ENCODE data around the gene NPHP4. TPM values are rescaled to one million over a fixed set of nuclear protein-coding genes. Genes with fewer than 3 reads are reported as not detected.

The NPHP4 gene
- polyA plus RNA-seq, 1 donor (not counting 4 experiments of a cell fraction or from before 2014, with no cell fraction given): 3.7 TPM

DNA sequence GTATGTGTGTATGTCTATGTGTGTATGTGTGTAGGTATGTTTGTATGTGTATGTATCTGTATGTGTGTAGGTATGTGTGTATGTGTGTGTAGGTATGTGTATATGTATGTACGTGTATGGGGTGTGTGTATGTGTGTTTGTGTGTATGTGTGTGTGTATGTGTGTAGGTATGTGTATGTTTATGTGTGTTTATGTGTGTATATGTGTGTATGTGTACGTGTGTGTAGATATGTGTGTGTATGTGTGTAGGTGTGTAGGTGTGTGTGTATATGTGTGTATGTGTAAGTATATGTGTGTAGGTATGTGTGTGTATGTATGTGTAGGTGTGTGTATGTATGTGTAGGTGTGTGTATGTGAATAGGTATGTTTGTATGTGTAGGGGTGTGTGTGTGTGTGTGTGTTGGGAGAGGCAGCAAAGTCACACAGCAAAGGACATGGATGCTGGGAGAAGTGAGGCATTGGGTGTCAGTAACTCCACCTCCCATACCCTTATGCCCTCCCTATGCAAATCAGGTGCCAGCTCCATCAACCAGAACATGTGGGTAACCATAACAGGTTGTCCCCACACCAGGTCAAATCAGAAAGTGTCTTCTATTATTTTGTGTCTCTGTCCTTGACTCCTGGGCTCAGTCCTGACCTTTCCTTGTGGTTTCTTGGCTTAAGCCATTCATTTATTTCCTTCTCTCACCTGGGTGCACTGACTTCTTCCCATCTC lies 38.5 kb upstream of the NPHP4 start:
- Histone ChIP-seq H3K9me3 (ENCODE audit: control insufficient read depth, low read depth, low read length) (no peaks in the 10 kb centered on the region), H3K36me3 (ENCODE audit: control insufficient read depth in 2 of 2, extremely low read depth in 1 of 2, insufficient read depth in 2 of 2, low read length in 2 of 2) (no peaks in the 10 kb centered on the region), H2AFZ (ENCODE audit: control insufficient read depth, low read length) (no peak overlapping the region), H3K79me2 (ENCODE audit: control insufficient read depth, insufficient read depth, low read length) (no peaks in the 10 kb centered on the region), H3K9me1 (ENCODE audit: control insufficient read depth, extremely low read depth, insufficient read depth, low read length) (no peaks in the 10 kb centered on the region), H3K4me3 (ENCODE audit: control insufficient read depth in 2 of 3, extremely low read depth in 1 of 3, insufficient read depth in 2 of 3, low read depth in 1 of 3, low read length in 3 of 3) (no peak overlapping the region), H4K20me1 (ENCODE audit: control insufficient read depth, extremely low read depth, insufficient read depth, low read length) (peaks cover 4% of the 10 kb centered on the region), H3K4me2 (ENCODE audit: control insufficient read depth, extremely low read depth, insufficient read depth, low read depth, low read length) (no peak overlapping the region), H3K27me3 (ENCODE audit: control insufficient read depth, extremely low read depth, insufficient read depth, low read length) (peaks cover 13% of the 10 kb centered on the region), H3K9ac (ENCODE audit: control insufficient read depth, extremely low read depth, insufficient read depth, low read length) (no peak overlapping the region), H3K27ac (ENCODE audit: control insufficient read depth, insufficient read depth, low read length) (no peak overlapping the region), H3K4me1 (ENCODE audit: control insufficient read depth, extremely low read depth, insufficient read depth, low read length) (peaks cover 13% of the 10 kb centered on the region)
- dilution Hi-C loops (cut with MboI; ENCODE audit: extremely low pct_ligation_motif_present, low sequenced_read_pairs): no loop called here
- FAIRE-seq (no peak), DNase-seq (ENCODE audit: low read depth, low spot score) (no peak)
- TF ChIP-seq CTCF (optimal IDR thresholded peaks at IDR 0.05 in 1 of 3, IDR thresholded peaks at IDR 0.05 in 1 of 3, conservative IDR thresholded peaks at IDR 0.05 in 1 of 3; ENCODE audit: extremely low read depth in 1 of 3, insufficient read depth in 2 of 3, low read length in 3 of 3) (no peak), EZH2 (IDR thresholded peaks at IDR 0.05; ENCODE audit: low read length) (no peak)

DNA sequence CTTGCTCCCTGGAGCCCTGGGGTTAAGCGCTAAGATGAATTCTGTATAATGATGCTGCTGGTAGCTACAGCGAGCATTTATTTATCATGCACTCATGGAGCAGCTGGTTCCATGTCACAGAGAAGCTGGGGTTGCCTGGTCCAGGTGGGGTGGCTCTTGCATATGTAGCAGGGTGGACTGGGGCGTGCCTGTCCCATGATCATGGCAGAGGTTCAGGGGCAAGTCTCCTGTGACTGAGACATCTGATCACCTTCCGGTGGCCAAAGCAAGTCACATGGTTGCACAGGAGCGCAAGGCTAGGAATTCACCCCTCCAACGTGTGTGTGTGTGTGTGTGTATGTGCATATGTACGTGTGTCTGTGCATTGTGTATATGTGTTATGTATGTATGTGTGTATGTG lies 37.9 kb upstream of the NPHP4 start:
- no peak for TF ChIP-seq EZH2 (IDR thresholded peaks at IDR 0.05; ENCODE audit: low read length)
- TF ChIP-seq CTCF (optimal IDR thresholded peaks at IDR 0.05 in 1 of 3, IDR thresholded peaks at IDR 0.05 in 1 of 3, conservative IDR thresholded peaks at IDR 0.05 in 1 of 3; ENCODE audit: extremely low read depth in 1 of 3, insufficient read depth in 2 of 3, low read length in 3 of 3): no peak
- DNase-seq (ENCODE audit: low read depth, low spot score) (no peak), FAIRE-seq (no peak)
- Histone ChIP-seq H3K9ac (ENCODE audit: control insufficient read depth, extremely low read depth, insufficient read depth, low read length) (no peak overlapping the region), H3K4me2 (ENCODE audit: control insufficient read depth, extremely low read depth, insufficient read depth, low read depth, low read length) (no peak overlapping the region), H3K36me3 (ENCODE audit: control insufficient read depth in 2 of 2, extremely low read depth in 1 of 2, insufficient read depth in 2 of 2, low read length in 2 of 2) (no peaks in the 10 kb centered on the region), H4K20me1 (ENCODE audit: control insufficient read depth, extremely low read depth, insufficient read depth, low read length) (peaks cover 4% of the 10 kb centered on the region), H3K79me2 (ENCODE audit: control insufficient read depth, insufficient read depth, low read length) (no peaks in the 10 kb centered on the region), H3K4me3 (ENCODE audit: control insufficient read depth in 2 of 3, extremely low read depth in 1 of 3, insufficient read depth in 2 of 3, low read depth in 1 of 3, low read length in 3 of 3) (no peak overlapping the region), H2AFZ (ENCODE audit: control insufficient read depth, low read length) (no peak overlapping the region), H3K27ac (ENCODE audit: control insufficient read depth, insufficient read depth, low read length) (no peak overlapping the region), H3K27me3 (ENCODE audit: control insufficient read depth, extremely low read depth, insufficient read depth, low read length) (peaks cover 13% of the 10 kb centered on the region), H3K9me1 (ENCODE audit: control insufficient read depth, extremely low read depth, insufficient read depth, low read length) (no peaks in the 10 kb centered on the region), H3K4me1 (ENCODE audit: control insufficient read depth, extremely low read depth, insufficient read depth, low read length) (peaks cover 18% of the 10 kb centered on the region), H3K9me3 (ENCODE audit: control insufficient read depth, low read depth, low read length) (no peaks in the 10 kb centered on the region)
- dilution Hi-C loops (cut with MboI; ENCODE audit: extremely low pct_ligation_motif_present, low sequenced_read_pairs): no loop called here
